GM19238 (cell line): ENCODE measurements around the gene ALPL.

Source experiments
- DNase-seq: peaks from one replicate; pipeline ENCODE4 v3.0.0; 2011; ENCODE audit warnings: low spot score; ENCODE audit not compliant: insufficient read length

ALPL gene

DNA sequence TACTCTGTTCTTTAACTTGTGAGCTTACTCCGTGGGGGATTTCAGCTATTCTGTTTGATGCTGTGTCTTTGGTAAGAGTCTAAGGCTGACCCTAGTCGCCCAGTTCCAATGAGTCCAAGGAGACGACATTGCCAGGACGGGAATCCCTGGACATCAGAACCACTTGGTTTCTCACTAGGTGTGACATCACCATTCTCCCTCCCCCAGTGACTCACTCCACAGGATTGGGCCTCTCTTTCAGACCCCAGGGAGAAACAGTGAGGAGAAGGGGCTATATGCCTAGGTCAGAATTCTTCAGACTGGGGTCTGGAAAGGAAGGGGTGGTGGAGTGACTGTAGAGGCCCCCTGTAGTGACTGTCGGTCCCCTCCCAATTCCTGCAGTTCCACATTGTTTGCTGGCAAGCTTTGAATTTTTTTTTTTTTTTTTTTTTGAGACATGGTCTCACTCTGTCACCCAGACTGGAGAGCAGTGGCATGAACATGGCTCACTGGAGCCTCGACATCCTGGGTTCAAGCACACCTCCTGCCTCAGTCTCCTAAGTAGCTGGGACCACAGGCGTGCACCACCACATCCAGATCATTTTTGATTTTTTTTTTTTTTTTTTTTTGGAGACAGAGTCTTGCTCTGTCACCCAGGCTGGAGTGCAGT, 21.3 kb downstream of the ALPL start:
- no peak for DNase-seq

DNA sequence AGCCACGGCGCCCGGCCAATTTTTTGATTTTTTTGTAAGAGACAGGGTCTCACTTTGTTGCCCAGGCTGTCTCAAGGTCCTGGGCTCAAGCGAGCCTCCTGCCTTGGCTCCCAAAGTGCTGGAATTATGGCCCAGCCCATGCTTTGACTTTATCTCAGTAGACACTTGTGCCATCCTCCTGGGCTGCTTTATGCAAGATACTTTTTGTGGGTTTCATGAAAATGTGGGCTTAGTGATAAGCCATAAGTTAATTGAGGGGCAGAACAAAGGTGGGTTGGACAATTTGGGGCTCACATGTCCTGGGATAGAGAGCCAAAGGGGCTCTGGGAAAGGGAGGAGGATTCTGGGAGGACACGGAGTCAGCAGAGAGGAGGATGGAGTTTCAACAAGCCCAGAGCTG, 22.0 kb downstream of the ALPL start:
- DNase-seq, result no peak

- DNase-seq, result no peak
Observed at GRCh38 chr1:21532496-21532895, 23.3 kb downstream of the ALPL start.

GRCh38 chr1:21532992-21533534, 23.8 kb downstream of the ALPL start:
- DNase-seq, result no peak

DNA sequence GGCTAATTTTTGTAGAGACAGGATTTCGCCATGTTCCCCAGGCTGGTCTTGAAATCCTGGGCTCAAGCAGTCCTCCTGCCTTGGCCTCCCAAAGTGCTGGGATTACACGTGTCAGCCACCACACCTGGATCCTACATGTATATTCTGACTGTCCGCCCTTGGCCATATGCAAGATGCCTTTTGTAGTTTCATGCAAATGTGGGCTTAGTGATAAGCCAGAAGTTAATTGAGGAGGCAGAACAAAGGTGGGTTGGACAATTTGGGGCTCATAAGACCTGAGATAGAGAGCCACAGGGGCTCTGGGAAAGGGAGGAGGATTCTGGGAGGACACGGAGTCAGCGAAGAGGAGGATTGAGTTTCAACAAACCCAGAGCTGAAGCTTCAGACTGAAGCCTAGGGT, 24.9 kb downstream of the ALPL start:
- DNase-seq, result no peak

- peak; percentile 42 for DNase-seq
Observed at GRCh38 chr1:21534674-21535378, 25.6 kb downstream of the ALPL start.

DNA sequence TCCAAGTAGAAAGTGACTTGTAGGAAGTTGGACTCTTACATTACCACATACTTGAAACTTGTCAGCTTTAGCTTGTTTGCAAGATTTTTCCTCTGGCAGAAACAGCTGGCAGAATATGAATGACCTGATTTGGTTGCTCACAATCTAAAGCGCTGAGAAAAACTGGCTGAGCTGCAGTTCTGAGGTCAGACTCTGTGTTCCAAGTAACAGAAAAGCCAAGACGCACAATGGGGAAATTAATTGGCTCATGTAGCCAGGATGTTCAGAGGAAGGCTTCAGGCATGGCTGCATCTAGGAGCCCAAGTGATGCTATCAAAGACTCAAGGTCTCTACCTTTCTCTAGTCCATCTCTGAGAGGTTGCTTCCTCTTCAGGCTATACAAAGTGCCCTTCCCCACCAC, 27.0 kb downstream of the ALPL start:
- DNase-seq, result no peak

- no peak for DNase-seq
Observed at GRCh38 chr1:21537511-21537931, 28.3 kb downstream of the ALPL start.

- DNase-seq, result no peak
Observed at GRCh38 chr1:21537932-21538630, 28.9 kb downstream of the ALPL start.

DNA sequence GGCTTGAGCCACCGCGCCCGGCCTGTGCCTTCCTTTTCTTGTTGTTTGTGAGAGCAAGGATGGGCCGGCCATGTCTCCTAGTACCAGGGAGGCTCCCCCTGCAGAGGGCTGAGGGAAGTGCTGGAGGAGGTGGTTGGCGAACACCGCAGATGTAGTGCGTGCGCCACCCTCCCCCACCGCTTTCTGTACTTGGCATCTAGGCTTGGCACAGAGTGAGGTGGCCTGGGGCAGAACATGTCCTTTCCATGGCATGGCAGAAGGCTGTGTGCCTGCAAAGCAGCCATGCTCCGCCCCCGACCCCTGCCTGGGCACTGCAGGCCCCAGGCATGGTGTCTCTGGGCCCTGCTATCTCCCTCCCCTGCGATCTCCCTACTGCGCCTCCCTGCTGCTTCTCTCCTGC, 30.7 kb downstream of the ALPL start:
- no peak for DNase-seq

DNA sequence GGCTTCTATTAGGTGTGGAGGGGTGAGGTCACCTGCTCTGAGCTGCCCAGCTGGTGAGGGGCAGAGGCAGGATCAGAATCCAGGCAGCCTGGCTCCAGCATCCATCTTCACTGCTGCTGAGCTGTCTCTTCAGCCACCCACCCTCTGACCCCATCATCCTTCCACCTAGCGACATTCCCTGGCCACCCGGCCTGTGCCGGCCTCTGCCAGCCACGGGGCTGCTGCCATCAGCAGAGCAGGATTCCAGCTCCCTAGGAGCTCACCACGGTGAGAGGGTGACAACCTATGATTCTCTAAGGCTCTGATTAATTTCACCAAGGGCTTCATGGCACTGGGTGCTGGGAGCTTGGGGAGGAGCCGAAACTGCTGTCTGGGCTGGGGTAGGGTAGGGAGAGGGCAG, 32.1 kb downstream of the ALPL start:
- DNase-seq, result no peak

- DNase-seq, result no peak
Observed at GRCh38 chr1:21541835-21542234, 32.6 kb downstream of the ALPL start.

DNA sequence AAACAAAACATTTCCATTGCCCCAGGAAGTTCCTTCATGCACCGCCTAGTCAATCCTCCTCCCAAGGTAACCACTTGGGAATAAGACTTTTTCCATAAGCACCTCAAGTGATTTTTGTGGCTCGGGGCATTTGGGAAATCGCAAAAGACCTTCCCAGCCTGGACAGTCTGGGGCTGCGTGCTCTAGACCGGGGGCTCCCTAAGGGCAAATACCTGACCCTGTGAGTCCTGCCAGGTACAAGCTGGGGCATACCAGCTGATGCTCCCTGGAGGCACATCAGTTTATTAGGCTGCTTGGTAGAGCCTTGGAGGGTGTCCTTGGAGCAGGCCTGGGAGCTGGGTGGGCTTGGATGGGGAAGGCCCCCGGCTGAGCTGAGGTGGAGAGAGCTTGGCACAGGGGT, 34.4 kb downstream of the ALPL start:
- DNase-seq, result no peak

GRCh38 chr1:21544095-21544494, 34.9 kb downstream of the ALPL start:
- DNase-seq, result no peak

DNA sequence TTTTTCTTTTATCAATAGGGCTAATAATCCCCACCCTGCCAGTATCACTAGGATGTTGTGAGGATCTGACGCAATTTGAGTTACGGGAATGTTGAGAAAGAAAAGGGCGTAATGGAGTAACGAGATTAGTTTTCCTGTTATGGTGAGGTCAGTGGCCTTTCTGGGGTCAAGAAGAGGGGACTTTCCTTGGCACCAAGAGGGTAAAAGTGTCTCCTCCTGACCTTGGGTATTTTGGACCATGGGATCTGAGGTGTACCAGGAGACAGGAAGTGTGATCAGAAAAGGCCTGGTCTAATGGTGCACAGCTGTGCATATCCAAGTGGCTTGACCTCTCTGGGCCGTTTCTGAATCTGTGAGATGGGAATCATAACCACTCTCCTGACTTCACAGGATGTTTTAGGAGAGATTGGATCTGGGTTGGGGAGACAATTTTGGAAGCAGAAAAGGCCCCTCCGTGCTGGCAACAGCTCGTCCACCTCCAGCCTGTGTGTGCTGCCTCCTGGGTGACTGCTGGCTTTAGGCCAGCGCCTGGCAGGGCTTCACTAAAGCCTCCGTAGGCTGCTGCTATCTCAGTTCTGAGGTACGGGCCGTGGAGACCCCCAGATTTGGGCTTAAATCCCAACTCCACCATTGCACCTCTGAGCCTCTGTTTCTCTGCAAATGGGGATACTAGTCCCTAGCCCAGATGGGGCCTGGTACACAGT, 37.1 kb downstream of the ALPL start:
- DNase-seq, result no peak

DNA sequence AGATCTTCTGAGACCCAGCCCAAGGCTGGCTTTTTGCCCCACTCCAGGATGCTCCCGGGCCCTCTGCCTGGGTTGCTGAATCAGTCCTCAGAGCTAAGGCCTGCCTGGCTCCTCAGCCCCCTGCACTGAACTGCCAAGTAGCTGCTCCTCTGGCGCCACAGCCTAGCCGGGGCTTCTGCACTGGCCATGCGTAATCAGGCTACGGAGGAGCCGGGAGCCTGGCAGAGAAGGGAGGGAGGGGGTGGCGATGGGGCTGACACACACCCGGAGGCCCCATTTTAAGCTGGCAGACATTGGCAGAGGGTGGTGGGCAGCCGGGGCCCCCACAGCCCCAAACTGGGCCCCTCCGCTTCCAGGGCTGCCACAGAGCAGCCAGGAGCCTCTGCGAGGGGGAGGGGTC, 38.7 kb downstream of the ALPL start:
- no peak for DNase-seq

- DNase-seq, result no peak
Observed at GRCh38 chr1:21550097-21550496, 40.9 kb downstream of the ALPL start.

DNA sequence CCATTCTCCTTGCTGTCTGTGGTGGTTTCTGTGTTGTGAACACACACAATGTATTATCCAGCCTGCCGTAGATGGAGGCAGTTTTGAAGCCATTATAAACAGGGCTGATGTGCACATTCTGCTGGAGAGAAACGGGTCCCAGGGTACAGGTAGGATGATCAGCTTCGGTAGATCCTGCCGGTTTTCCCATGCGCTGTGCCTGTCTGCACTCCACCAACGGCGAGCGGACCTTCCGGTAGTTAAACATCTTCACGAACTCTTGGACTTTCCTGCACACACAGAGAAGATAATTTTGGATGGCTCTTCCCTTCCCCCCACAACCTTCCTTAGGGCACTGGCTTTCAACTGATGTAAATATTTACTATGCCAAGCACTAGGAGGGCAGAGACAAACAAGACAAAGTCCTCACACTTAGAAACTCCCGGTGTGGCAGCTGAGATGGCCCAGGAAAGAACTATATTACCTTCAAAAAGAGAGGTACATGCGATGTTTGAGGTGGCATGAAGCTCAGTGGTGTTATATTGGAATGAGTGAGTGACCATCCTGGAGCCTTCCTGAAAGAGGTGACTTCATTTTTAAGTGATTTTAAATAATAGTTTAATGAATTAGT, 41.7 kb downstream of the ALPL start:
- no peak for DNase-seq

DNA sequence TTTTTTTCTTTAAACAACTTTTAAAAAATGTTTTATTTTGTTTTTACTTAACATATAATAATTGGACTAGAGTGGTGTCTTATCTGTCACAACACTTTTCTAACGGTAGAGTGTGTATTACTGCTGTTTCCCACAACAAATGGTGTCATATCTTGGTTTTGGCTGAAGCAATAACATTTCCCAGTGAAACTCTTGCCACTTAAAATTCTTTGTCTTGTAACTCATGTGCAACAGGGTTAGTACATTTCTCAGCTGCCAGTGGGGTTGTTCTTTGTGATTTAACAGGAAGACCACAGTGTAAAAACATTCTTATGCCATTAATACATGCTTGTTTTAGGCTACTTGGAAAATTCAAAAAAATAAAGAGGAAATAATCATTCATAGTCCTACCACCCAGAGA, 43.5 kb downstream of the ALPL start:
- DNase-seq, result no peak

DNA sequence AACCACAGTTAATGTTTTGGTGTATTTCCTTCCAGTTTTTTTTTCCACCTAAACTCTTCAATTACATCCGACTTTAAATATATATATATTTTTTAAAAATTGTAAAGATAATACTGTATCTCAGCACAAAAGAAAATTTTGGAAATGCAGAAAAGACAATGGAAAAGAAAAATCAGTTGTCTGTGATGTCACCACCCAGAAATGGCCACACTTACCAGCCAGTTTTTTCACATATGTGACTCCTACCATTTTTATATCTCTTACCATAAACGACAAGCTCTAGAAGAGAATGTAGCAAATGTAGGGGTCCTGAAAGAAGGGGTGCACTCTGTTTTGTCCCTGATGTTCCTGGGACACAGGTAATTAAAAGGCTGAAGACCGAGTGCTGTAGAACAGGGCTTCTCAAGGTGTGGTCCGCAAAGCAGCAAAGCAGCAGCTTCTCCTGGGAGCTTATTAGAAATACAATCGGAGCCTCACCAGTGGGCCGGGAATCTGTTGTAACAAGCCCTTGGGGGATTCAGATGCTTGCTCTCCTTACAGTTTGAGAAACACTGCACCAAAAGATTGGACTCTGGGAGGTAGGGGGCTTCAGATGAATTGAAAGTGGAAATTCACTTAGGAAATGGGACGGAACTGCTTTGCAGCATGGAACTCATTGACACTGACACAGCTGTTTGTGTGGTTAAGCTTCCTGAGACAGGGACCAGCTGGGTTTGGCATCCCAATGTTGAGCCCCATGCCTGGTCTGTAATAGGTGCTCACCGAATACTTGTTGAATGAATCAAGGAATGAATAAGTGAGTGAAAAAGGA, 44.1 kb downstream of the ALPL start:
- no peak for DNase-seq
